Liver (tissue), 3 donors: ENCODE results near the gene VWF.

Experiments used
- EGR1 ChIP-seq, 2 donors: IDR thresholded peaks; 2 replicates each; pipeline ENCODE4 v1.6.1; 2016 to 2018; ENCODE audit warnings: antibody characterized with exemption in 2 of 2, low read depth in 2 of 2
- FOXA2 ChIP-seq: IDR thresholded peaks from 2 replicates; pipeline ENCODE4 v1.6.1; 2016; ENCODE audit warnings: antibody characterized with exemption
- RAD21 ChIP-seq, 2 donors: IDR thresholded peaks; 2 replicates each; pipeline ENCODE4 v1.6.1; 2016; ENCODE audit warnings: antibody characterized with exemption in 2 of 2, mild to moderate bottlenecking in 2 of 2
- TAF1 ChIP-seq: conservative IDR thresholded peaks from 2 replicates; pipeline ENCODE4 v1.6.1; 2016; ENCODE audit warnings: antibody characterized with exemption, mild to moderate bottlenecking
- TF ChIP-seq, protein P1 (sequence below): fragments of 150-350 bp; IDR thresholded peaks from 2 replicates; pipeline ENCODE4 v1.5.1; 2017; ENCODE audit warnings: improper control_type of control experiment, low read depth, low read length; ENCODE audit not compliant: missing input control
- TF ChIP-seq, protein P2 (sequence below): IDR thresholded peaks from 2 replicates; pipeline ENCODE4 v1.6.1; 2016; ENCODE audit warnings: antibody characterized with exemption
- donor health status: healthy.
- donor health status: healthy.

DNA sequence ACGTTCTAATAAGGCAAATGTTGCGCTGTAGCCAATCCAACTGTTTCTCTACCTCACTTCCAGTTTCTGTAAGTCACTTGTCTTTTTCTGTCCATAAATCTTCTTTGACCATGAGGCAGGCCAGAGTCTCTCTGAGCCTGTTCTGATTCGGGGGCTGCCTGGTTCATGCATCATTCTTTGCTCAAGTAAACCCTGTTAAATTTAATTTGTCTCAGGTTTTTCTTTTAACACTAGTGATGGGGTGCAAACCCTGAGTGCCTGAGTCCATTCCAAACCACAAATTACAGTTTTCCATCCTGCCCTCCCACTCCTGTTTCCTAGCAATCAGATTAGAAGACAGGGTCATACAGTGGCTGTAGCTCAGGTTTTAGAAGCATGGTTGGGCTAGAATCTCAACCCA, 41.9 kb downstream of the VWF start:
- TF ChIP-seq, protein P1, sequence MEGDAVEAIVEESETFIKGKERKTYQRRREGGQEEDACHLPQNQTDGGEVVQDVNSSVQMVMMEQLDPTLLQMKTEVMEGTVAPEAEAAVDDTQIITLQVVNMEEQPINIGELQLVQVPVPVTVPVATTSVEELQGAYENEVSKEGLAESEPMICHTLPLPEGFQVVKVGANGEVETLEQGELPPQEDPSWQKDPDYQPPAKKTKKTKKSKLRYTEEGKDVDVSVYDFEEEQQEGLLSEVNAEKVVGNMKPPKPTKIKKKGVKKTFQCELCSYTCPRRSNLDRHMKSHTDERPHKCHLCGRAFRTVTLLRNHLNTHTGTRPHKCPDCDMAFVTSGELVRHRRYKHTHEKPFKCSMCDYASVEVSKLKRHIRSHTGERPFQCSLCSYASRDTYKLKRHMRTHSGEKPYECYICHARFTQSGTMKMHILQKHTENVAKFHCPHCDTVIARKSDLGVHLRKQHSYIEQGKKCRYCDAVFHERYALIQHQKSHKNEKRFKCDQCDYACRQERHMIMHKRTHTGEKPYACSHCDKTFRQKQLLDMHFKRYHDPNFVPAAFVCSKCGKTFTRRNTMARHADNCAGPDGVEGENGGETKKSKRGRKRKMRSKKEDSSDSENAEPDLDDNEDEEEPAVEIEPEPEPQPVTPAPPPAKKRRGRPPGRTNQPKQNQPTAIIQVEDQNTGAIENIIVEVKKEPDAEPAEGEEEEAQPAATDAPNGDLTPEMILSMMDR: no peak
- TF ChIP-seq, protein P2, sequence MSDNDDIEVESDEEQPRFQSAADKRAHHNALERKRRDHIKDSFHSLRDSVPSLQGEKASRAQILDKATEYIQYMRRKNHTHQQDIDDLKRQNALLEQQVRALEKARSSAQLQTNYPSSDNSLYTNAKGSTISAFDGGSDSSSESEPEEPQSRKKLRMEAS: no peak
- TF ChIP-seq EGR1 (IDR thresholded peaks at IDR 0.05; ENCODE audit: low read depth in 2 of 2): no peak
- TF ChIP-seq TAF1: no peak
- no peak for TF ChIP-seq RAD21 (IDR thresholded peaks at IDR 0.05)
- no peak for TF ChIP-seq FOXA2
